Activated effector memory CD4-positive, alpha-beta T cell treated with anti-CD3 and anti-CD28 coated beads, Interleukin-2, amount 50 U/mL, for 16 hours (primary cell): Measurements from ENCODE around the gene USP44.

Experiments used
- DNase-seq: peaks from one replicate; pipeline ENCODE4 v3.0.0-alpha.2; 2020

Gene USP44

DNA sequence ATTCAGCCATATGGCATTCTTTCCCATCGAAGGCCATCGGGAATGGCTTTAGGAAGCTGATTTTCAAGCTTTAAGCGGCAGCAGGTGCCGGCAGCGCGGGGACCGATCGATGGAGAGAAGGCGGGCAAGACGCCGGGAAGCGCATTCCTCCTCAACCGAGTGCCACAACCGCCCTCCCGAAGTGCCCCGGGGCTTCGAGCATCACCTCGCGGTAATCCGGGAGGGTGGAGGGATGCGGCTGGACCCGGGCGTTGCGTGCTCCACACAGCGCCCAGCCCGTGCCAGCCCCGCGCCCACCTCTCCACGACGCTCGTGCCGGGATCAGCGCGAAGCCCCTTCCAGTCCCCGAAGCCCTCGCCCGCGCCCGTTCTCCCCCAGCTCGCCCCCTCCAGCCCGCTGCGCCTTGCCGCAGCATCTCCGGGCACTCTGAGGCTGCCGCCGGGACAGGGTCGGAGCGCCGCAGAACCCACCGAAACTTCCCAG, 3.2 kb downstream of the USP44 start:
- DNase-seq: peak; percentile 70

GRCh38 chr12:95547522-95548055, 3.7 kb downstream of the USP44 start:
- no peak for DNase-seq

DNA sequence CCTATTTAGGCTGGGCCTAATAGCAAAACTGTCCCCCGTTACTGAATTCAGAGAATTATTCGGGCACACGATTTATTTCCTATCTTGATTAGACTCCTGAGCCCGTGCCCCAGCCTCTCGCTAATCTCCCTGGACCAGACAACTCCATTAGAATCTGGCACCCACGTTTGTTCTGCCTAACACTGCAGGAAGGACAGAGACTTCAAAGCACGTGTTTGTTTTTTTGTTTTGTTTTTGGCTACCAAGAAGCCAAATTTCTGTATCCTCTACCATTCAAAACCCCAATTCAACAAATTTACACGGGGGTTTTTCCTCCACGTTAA, 4.8 kb downstream of the USP44 start:
- DNase-seq: no peak

DNA sequence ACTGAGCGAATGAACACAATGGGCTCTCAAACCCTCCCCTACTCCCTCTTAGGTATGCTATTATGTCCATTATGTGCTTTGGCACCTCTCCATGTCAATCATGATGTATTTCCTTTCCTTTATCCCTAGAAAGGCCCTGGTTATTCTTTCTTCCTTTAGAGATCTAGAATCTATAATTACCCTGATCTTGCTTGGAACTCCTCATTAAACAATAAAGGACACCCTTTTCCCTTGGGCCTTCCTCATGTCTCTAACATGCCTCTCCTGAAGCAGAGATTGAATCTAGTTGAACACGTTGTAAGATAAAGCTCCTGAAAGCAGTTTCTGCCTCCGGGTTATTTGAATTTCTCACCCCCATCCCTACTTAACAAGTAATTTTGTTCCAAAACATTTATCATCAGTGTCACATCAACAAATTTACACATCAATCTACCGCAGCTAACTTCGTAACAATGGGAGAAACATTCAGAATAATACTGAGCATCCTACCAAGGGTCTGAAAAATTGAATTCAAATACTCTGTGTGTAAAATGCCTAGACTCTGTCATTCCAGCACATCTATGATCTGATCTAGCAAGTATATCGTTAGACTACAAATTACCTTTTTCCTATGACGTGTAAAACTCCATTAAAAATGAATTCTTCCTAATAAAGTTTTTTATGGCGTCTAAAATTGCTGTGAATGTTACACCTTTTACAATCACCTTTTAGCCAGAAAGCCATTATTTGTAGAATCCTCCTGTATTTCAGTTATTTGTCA, 5.4 kb downstream of the USP44 start:
- DNase-seq: no peak

DNA sequence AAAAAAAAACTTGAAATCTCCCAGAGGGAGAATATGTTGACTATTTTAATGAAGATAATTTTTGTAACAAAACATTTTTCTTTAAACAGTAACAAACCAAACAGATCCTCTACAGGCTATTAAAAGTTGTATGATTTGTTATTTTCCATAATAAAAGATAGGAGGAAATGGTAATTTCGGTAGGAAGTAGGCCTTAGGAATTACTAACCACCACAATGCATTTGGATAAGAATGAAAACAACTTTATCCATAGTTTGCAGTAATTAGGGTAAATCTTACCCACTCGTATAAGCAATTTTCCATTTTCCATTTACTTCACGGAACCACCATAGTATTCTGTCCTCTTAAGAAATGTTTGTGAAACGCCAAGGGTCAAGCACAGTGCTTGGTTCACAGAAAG, 6.0 kb downstream of the USP44 start:
- no peak for DNase-seq

DNA sequence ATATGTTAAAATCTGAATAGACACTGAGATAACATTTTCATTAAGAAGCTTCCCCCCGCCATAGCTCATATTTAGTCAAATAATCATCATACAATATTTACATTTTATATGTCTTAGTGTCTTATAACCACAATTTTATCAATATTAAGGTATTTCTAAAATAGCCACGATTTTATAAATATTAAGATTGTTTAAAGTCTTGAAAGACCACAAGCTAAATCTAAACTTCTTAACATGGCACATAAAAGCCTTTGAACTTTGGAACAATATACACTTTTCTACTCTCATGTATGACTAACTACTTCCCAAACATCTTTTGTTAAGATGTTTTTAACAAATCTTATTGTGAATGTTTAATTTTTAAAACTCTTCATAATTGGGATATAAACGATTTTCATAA, 6.5 kb downstream of the USP44 start:
- no peak for DNase-seq

DNA sequence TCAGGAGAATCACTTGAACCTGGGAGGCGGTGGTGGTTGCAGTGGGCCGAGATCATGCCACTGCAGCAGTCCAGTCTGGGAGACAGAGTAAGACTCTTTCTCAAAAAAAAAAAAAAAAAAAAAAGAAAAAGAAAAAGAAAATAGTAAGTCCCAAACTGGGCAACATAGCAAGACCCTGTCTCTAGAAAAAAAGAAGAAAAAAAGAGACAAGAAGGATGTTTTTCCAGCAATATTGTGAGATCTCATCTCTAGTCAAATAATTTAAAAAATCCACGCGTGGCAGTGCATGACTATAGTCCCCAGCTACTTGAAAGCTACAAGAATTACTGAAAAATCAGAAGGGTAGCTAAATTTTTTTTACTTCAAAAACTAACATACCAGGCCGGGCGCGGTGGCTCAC, 8.0 kb downstream of the USP44 start:
- no peak for DNase-seq

DNA sequence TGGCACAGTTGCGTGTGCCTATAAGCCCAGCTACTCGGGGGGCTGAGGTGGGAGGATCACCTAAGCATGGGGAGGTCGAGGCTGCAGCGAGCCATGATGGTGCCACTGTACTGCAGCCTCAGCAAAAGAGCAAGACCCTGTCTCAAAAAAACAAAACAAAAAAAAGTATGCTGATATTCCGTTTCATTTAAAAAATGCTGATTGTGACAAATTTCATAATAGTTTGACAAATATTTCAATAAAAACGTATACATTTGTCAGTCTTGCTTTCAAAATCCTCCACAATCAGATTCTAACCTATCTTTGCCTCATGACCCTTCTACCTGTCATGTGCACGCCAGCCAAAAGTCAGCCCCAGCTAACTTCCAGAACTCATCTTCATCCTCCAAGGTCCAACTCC, 9.8 kb downstream of the USP44 start:
- DNase-seq: no peak

DNA sequence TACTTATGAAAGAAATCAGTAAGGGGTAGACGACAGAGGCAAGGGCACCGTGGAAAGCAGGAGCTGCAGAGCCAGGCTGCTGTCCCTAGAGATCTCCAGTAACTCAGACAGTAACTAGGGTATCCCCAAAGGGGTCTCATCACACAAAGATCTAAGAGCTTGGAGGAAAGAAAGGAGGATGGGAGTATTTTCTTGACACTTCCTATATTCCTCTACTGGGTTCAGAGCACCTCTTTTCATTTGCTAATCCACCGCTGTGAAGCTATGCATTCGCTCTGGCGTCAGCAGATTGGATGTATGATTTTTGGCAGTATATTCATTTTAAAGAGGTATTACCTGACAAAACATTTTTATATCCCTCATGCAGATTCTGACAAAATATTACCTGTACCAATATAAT, 12.6 kb downstream of the USP44 start:
- no peak for DNase-seq

DNA sequence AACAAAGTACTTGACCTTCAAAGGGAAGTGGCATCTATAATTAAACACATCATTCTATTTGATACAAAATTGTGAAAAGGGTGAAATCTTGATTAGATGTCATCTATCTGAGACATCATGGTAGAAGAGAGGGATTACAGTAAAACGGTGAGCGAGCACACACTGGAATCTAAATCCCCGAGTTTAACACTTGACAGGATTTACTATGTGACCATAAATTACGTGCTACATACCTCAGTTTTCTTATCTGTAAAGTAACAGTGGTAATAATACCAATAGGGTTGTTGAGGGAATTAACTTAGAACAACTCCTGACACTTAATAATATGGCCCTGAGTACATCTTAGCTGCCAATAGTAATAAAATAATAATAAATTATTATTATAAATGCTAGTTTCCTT, 13.3 kb downstream of the USP44 start:
- DNase-seq: no peak

DNA sequence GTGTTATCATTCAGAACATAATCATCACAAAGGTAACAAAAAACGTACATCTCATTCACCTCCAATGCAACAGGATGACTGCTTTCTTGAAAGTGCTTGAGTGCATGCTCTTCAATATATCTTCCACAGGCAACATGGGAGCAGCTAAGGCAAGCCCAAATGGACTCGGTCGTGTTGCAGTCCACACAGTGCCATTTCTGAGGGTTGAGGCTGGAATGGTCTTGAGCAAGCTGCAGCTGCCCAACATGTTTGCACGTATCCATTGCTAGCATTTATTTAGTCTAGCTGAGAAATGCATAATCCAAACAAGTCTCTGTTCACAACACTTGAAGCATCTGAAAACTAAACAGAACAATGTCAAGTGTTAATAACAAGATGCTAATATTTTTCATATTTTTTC, 17.3 kb downstream of the USP44 start:
- DNase-seq: no peak

- no peak for DNase-seq
These were observed 18.4 kb downstream of the USP44 start for GRCh38 chr12:95532851-95533250.

DNA sequence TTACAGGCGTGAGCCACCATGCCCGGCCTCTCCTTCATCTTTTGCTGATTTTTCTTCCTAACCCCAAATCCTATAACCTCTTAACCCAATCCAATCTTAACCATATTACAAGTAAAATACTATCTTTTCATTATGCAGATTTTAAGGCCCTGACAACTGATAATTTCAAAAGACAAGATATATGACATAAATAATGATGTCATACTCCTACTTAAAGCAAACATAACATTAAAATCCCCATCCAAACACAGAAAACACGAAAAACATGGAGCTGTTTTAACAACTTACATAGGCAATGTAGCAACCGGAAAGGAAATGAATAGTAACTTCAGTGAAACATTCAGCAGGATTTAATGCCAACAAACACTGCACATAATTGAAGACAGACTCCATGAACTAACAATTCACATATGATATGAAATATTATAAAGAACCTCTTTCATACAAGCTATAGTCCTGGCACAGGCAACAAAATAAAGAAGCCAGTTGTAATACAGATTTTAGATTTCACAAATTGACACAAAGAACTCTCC, 21.5 kb downstream of the USP44 start:
- DNase-seq: no peak

DNA sequence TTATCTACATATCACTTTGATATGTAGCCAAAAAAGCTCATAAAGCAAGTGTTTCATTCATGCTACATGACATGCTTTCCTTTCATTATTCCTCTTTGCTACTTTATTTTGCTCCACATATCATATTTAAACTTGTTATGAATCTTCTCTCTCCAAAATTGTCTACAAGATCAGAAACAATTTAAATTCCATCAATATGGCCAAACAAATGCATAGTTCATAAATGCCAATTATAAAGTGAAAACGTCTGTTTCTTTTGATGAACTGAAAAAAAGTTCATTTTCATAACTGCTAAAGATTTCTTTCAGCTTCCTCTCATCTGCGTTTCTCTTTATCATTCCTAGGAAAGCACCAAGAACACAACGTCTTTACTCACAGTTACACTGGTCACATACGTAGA, 22.8 kb downstream of the USP44 start:
- DNase-seq: no peak

- no peak for DNase-seq
These were observed 28.6 kb downstream of the USP44 start for GRCh38 chr12:95522692-95523091.

- no peak for DNase-seq
These were observed 30.5 kb downstream of the USP44 start for GRCh38 chr12:95520816-95521215.

- no peak for DNase-seq
These were observed 32.3 kb downstream of the USP44 start for GRCh38 chr12:95518944-95519343.

- no peak for DNase-seq
These were observed 34.0 kb downstream of the USP44 start for GRCh38 chr12:95517246-95517645.

GRCh38 chr12:95516757-95517156, 34.5 kb downstream of the USP44 start:
- DNase-seq: no peak

DNA sequence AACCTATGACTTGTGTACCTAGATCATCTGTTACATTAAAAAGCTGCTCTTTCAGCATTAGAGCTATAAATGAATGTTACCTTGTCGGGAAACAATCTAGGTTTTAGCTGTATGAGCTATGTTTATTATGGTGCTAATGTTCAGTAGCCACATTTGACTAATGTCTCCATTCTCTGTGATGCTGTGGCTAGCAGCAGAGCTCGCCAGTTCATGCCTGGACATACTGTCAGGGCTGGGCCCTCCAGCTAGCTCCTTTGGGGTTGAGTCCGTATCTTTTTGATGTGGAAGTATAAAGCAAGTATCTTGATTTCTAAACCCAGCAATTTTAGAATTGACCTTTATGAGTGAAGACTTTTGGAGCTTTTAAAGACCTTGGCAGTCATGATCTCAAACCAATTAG, 36.1 kb downstream of the USP44 start:
- DNase-seq: no peak

GRCh38 chr12:95513599-95513998, 37.7 kb downstream of the USP44 start:
- no peak for DNase-seq

- no peak for DNase-seq
These were observed 39.3 kb downstream of the USP44 start for GRCh38 chr12:95511977-95512376.

GRCh38 chr12:95509300-95509699, 42.0 kb downstream of the USP44 start:
- DNase-seq: no peak

DNA sequence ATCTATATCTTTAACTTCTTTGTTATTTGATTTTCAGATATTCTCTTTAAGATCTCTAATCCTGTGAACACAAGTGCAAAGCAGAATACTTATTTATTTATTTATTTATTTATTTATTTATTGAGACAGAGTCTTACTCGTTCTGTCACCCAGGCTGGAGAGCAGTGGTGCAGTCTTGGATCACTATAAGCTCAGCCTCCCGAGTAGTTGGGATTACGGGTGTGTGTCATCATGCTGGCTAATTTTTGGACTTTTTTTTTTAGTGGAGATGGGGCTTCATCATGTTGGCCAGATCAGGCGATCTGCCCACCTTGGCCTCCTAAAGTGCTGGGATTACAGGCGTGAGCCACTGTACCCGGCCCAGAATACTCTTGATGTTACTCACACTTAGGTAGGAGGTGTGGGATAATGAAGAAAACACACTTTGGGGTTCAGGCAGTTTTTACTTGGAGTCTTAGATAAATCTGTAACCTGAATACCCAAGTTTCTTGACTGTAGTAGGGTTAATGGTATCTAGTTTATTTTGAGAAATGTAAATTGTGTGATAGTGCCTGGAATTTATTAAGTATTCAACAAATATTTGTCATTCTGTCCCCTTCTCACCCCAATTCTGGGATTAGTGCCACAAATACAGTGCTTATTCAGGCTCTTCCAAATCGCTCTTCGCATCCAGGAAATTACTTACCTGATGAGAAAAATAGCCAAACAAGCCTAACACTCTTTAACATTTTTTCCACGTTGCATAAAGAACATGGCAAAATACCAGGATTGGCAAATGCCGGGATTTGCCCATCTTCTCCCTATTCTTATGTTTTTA, 44.4 kb downstream of the USP44 start:
- no peak for DNase-seq
